Measurements from ENCODE around the gene WDR70.

Gene WDR70

GRCh38 chr5:37724395-37725125 is 345.4 kb downstream of the WDR70 start:
- no peak for FAIRE-seq
- no peak for DNase-seq (ENCODE audit: insufficient read length, low spot score)

GRCh38 chr5:37725185-37725584 is 346.1 kb downstream of the WDR70 start:
- no peak for DNase-seq (ENCODE audit: insufficient read length, low spot score)
- no peak for FAIRE-seq
- no peak for TF ChIP-seq POLR2A (IDR thresholded peaks at IDR 0.05; ENCODE audit: low read depth, low read length)
- TF ChIP-seq PAX5 (IDR thresholded peaks at IDR 0.05; ENCODE audit: insufficient read depth, low read length, severe bottlenecking): no peak
- TF ChIP-seq POLR2AphosphoS5 (IDR thresholded peaks at IDR 0.05; ENCODE audit: low read depth, low read length): no peak
- no peak for TF ChIP-seq TAF1 (IDR thresholded peaks at IDR 0.05; ENCODE audit: low read depth, low read length)
- TF ChIP-seq SPI1 (IDR thresholded peaks at IDR 0.05; ENCODE audit: low read depth, low read length): no peak
- no peak for TF ChIP-seq POU2F2 (IDR thresholded peaks at IDR 0.05; ENCODE audit: low read depth, low read length)

More at GRCh38 chr5:37724395-37725125, 345.4 kb downstream of the WDR70 start:
- no peak for TF ChIP-seq POU2F2 (IDR thresholded peaks at IDR 0.05; ENCODE audit: low read depth, low read length)
- TF ChIP-seq POLR2AphosphoS5 (IDR thresholded peaks at IDR 0.05; ENCODE audit: low read depth, low read length): no peak
- TF ChIP-seq POLR2A (IDR thresholded peaks at IDR 0.05; ENCODE audit: low read depth, low read length): no peak
- TF ChIP-seq PAX5 (IDR thresholded peaks at IDR 0.05; ENCODE audit: insufficient read depth, low read length, severe bottlenecking): no peak
- no peak for TF ChIP-seq TAF1 (IDR thresholded peaks at IDR 0.05; ENCODE audit: low read depth, low read length)
- no peak for TF ChIP-seq SPI1 (IDR thresholded peaks at IDR 0.05; ENCODE audit: low read depth, low read length)

GRCh38 chr5:37727238-37727637 is 348.1 kb downstream of the WDR70 start:
- FAIRE-seq (no peak), DNase-seq (ENCODE audit: insufficient read length, low spot score) (no peak)
- TF ChIP-seq POLR2A (IDR thresholded peaks at IDR 0.05; ENCODE audit: low read depth, low read length): no peak
- no peak for TF ChIP-seq POU2F2 (IDR thresholded peaks at IDR 0.05; ENCODE audit: low read depth, low read length)
- TF ChIP-seq TAF1 (IDR thresholded peaks at IDR 0.05; ENCODE audit: low read depth, low read length): no peak
- no peak for TF ChIP-seq SPI1 (IDR thresholded peaks at IDR 0.05; ENCODE audit: low read depth, low read length)
- TF ChIP-seq PAX5 (IDR thresholded peaks at IDR 0.05; ENCODE audit: insufficient read depth, low read length, severe bottlenecking): no peak
- no peak for TF ChIP-seq POLR2AphosphoS5 (IDR thresholded peaks at IDR 0.05; ENCODE audit: low read depth, low read length)

- DNase-seq (ENCODE audit: insufficient read length, low spot score): no peak
- TF ChIP-seq POU2F2 (IDR thresholded peaks at IDR 0.05; ENCODE audit: low read depth, low read length) (no peak), PAX5 (IDR thresholded peaks at IDR 0.05; ENCODE audit: insufficient read depth, low read length, severe bottlenecking) (no peak), TAF1 (IDR thresholded peaks at IDR 0.05; ENCODE audit: low read depth, low read length) (no peak), POLR2AphosphoS5 (IDR thresholded peaks at IDR 0.05; ENCODE audit: low read depth, low read length) (no peak), SPI1 (IDR thresholded peaks at IDR 0.05; ENCODE audit: low read depth, low read length) (no peak), POLR2A (IDR thresholded peaks at IDR 0.05; ENCODE audit: low read depth, low read length) (no peak)
- no peak for FAIRE-seq
Observed at GRCh38 chr5:37730896-37731455, 351.9 kb downstream of the WDR70 start.

- no peak for FAIRE-seq
Observed at GRCh38 chr5:37734114-37734513, 355.0 kb downstream of the WDR70 start.

GRCh38 chr5:37735649-37736347 is 356.7 kb downstream of the WDR70 start:
- TF ChIP-seq TAF1 (IDR thresholded peaks at IDR 0.05; ENCODE audit: low read depth, low read length): no peak
- TF ChIP-seq SPI1 (IDR thresholded peaks at IDR 0.05; ENCODE audit: low read depth, low read length): no peak
- TF ChIP-seq PAX5 (IDR thresholded peaks at IDR 0.05; ENCODE audit: insufficient read depth, low read length, severe bottlenecking): no peak
- no peak for TF ChIP-seq POU2F2 (IDR thresholded peaks at IDR 0.05; ENCODE audit: low read depth, low read length)
- no peak for TF ChIP-seq POLR2AphosphoS5 (IDR thresholded peaks at IDR 0.05; ENCODE audit: low read depth, low read length)
- no peak for TF ChIP-seq POLR2A (IDR thresholded peaks at IDR 0.05; ENCODE audit: low read depth, low read length)
- FAIRE-seq: no peak
- no peak for DNase-seq (ENCODE audit: insufficient read length, low spot score)

More at GRCh38 chr5:37734114-37734513, 355.0 kb downstream of the WDR70 start:
- TF ChIP-seq SPI1 (IDR thresholded peaks at IDR 0.05; ENCODE audit: low read depth, low read length): no peak
- no peak for TF ChIP-seq TAF1 (IDR thresholded peaks at IDR 0.05; ENCODE audit: low read depth, low read length)
- TF ChIP-seq PAX5 (IDR thresholded peaks at IDR 0.05; ENCODE audit: insufficient read depth, low read length, severe bottlenecking): no peak
- no peak for TF ChIP-seq POLR2A (IDR thresholded peaks at IDR 0.05; ENCODE audit: low read depth, low read length)
- no peak for TF ChIP-seq POU2F2 (IDR thresholded peaks at IDR 0.05; ENCODE audit: low read depth, low read length)
- TF ChIP-seq POLR2AphosphoS5 (IDR thresholded peaks at IDR 0.05; ENCODE audit: low read depth, low read length): no peak
- no peak for DNase-seq (ENCODE audit: insufficient read length, low spot score)

- TF ChIP-seq TAF1 (IDR thresholded peaks at IDR 0.05; ENCODE audit: low read depth, low read length) (no peak), SPI1 (IDR thresholded peaks at IDR 0.05; ENCODE audit: low read depth, low read length) (no peak), POLR2A (IDR thresholded peaks at IDR 0.05; ENCODE audit: low read depth, low read length) (no peak), POU2F2 (IDR thresholded peaks at IDR 0.05; ENCODE audit: low read depth, low read length) (no peak)
- no peak for DNase-seq (ENCODE audit: insufficient read length, low spot score)
- no peak for FAIRE-seq
Observed at GRCh38 chr5:37736397-37736796, 357.3 kb downstream of the WDR70 start.

- FAIRE-seq (no peak), DNase-seq (ENCODE audit: insufficient read length, low spot score) (no peak)
- TF ChIP-seq PAX5 (IDR thresholded peaks at IDR 0.05; ENCODE audit: insufficient read depth, low read length, severe bottlenecking) (no peak), POU2F2 (IDR thresholded peaks at IDR 0.05; ENCODE audit: low read depth, low read length) (no peak), POLR2A (IDR thresholded peaks at IDR 0.05; ENCODE audit: low read depth, low read length) (no peak)
Observed at GRCh38 chr5:37737326-37738056, 358.4 kb downstream of the WDR70 start.

All from GM12891 (cell line).